Measurements from ENCODE around the gene SIPA1L2.

- no peak for TF ChIP-seq POLR2A (IDR thresholded peaks at IDR 0.05; ENCODE audit: low read depth, low read length)
- TF ChIP-seq POLR2AphosphoS5 (IDR thresholded peaks at IDR 0.05; ENCODE audit: low read depth, low read length): no peak
Measured at GRCh38 chr1:232586679-232587078, 43.3 kb downstream of the SIPA1L2 start.

Data from GM12892 (cell line).